ENCODE data around the gene FBRSL1.

FBRSL1 gene

DNA sequence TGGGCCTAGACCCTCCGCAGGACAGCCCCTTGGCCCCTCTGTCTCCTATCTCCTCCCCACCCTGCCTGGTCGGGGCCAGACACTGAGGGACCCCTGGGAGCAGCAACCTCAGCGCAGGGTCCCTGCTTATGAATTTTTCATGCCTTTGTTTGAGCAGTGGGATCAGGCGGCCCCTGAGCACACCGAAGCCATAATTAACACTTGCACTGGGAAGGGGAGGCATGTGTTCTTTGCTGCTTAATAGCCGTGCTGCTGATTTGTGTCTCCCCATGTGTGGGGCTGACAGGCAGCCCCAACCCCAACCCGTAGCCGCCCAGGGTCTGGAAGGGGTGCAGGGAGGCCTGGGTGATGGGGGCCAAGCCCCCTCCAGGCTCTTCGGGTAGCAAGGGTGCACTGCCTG lies 52.7 kb downstream of the FBRSL1 start:
- no peak for DNase-seq (ENCODE audit: low read depth)

DNA sequence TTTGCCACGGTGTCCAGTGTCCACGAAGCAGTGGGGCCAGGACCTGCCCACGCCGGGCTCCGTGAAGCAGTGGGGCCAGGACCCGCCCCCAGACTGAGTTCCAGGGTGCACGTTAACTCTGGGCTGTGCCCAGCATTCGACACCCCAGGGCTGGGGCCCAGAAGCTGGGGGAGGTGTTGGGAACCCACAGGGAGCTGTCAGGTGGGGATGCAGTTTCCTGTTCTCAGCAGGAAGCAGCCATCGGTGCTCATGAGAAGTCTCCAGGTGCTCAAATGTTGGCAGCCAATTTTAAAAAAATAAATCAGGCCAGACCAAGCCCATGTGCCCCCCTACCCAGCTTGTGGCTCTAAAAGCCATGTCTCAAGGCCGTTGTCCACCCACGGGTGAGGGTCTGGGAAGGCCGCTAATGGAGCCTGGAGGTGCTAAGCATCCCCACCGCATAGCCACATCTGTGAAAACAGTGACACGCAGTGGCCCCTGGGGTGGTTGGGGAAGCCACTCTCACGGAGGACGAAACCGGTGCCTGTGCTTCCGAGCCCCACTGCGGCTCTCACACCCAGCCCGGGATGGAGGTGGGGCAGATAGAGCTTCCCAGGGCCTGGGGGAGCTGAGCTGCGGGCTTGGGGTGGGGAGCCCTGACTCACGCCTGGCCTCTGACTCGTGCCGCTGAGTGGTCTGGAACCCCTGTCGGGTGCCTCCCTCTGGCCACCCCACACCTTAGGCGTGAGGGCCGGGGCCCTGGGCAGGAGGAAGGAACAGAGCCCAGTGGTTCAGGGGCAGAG lies 53.5 kb downstream of the FBRSL1 start:
- no peak for DNase-seq (ENCODE audit: low read depth)

DNA sequence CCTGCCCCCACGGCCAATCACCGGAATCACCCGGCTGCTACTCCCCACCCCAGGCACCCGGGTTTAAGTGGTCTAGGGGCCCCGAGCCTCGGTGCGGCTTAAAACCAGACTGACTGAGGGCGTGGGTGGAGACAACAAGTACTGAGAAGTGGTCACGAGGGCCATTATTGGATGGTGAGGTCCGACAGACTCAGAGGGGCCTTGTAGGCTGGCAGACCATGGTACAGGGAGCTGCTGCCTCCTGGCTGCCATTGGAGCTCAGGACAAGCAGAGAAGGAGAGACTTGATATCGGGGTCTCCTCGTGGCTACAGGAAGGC lies 54.1 kb downstream of the FBRSL1 start:
- DNase-seq (ENCODE audit: low read depth): no peak

DNA sequence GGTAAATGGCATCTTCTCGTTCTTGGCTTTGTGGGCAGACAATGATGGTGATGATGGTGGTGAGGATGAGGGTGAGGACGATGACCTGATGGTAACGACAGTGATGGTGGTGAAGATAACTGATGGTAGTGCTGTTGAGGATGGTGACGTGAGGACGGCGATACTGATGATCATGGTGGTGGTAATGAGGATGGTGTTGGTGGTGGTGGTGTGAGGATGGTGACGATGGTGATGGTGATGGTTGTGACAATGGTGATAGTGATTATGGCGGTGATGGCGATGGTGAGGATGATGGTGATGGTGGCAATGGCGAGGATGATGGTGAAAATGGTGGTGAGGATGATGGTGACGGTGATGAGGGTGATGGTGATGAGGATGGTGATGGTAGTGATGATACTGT lies 54.5 kb downstream of the FBRSL1 start:
- DNase-seq (ENCODE audit: low read depth): no peak

DNA sequence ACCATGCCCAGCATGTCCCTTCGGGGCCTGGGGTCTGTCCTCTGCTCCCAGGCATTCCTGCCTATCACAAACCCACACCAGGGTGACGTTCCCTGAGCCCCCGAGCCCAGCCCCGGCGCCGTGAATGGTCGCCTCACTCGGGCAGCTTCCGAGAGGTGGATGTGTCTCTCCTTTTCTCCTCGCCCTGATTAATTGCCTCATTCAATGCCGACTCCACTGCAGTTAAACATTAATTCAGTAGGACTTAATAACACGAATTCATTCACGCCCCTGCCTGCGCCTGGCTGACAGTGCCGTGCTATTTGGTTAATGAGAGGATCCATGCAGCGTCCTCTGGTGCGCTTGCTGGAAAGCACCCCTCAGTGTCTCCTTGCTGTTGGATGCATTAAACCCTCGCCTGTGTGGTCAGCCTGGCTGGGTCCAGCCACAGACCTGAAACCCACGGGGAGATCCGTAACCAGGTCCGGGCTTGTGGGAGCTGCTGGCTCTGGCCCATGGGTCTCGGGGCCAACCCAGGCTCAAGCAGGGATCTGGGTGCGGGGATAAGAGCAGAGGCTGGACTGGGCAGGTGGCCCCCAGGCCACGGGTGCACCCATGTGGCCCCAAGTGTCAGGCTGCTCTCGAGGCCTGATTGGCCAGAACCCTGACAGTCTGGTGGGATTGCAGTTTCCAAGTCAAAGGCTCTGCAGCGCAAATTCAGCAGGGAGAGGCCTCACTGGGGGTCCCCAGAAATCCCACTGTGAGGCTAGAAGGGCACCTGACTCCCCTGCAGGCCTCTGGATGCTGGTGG lies 55.4 kb downstream of the FBRSL1 start:
- DNase-seq (ENCODE audit: low read depth): no peak

DNA sequence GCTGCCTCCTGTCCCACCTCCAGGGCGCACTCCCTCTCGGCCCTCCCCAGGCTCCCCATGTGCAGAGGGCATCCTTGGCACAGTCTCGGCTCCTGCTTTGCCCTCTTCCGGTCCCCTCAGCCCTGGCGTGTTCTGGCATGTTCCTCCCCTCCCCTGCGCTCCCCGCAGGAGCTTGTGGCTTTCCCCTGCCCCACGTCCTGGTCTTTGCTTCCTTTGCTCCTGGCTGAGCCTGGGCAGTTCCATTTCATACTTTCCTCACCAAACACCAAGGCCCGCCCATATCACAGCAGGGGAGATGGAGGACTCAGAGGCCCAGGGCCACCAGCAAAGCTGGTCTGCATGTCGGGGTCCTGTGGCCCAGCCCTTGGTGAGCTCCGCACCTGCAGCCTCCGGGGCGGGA lies 56.0 kb downstream of the FBRSL1 start:
- no peak for DNase-seq (ENCODE audit: low read depth)

DNA sequence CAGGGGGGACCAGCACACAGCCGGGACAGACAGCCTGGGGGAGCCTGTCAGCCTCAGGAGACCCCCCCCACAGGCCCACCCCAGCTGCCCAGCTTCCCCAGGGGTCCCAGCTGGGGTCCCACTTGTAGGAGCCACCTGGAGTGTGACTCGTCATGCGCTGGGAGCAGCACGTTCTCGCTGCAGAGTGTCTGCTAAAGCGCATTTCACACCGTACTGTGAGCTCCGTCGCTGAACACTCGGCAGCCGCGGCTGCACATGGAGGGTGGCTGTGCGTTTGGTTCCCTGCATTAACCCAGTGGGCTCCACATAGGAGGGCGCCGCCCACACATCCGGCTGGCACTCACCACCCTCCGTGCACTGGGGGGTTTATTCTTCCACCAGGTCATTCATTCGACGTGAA lies 56.7 kb downstream of the FBRSL1 start:
- no peak for DNase-seq (ENCODE audit: low read depth)

DNA sequence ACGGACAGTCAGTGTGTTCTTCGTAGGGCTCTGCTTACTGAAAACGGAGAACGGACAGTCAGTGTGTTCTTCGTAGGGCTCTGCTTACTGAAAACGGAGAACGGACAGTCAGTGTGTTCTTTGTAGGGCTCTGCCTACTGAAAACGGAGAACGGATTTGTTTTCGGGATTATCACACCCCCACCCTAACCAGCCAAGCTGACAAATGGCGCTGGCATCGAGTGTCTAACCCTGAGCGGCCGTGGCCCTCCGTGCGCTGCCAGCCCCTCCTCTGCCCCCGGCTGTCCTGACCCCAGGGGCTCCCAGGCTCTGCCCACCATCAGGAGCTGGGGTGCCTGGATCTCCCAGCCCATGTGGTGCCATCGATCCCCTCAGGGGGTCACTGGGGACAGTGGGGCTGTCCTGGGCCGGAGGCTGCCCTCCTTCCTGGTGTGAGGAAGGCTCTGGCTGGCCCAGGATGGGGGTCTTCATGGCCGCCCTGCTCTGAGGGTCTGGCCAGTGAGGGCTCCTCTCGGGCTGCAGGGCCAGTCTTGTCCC lies 57.3 kb downstream of the FBRSL1 start:
- no peak for DNase-seq (ENCODE audit: low read depth)

DNA sequence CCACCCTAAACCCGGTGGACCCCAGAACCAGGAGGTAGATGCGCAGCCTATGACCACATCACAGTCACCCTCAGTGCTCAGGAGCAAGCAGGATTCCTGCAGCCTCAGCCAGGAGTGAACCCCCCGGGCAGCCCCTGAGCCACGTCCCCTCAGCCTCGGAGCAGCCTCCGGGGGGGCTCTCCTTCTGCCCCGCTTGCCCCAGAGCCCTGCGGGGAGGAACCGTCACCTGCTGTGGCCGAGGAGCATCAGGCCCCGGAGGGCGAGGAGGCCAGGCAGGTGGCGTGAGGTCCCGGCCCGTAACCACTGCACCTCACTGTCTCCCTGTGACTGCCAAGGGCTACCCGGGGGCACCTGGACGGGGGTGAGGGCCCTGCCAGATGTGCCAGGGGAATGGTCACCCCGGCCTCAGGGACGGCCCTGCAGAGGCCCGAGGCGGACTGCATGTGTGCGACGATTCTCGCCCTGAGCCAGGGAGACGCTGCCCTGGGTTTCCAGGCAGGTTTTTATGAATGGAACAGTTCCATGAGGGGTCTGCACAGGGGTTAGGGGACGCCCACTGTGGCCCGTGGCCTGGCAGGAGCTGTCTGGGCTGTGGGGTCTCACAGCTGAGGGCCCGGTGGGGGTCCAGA lies 58.6 kb downstream of the FBRSL1 start:
- no peak for DNase-seq (ENCODE audit: low read depth)

DNA sequence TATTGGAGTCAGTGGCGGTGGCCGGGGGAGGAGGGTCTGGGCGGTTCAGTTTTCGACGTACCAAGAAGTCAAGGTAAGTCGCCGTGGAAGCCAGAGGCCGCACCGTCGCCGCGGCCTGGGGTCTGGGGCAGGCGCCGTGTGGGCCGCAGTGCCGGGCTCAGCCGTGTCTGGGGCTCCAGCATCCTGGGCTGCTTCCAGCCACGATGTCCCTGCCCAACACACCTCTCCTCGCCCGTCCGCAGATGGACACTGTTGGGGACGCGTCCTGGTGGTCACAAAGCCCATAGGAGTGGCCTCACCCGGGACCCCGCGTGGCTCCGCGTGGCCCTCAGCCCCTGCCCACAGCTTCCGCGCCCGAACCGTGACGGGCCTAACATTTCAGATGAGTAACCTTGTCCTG lies 59.1 kb downstream of the FBRSL1 start:
- DNase-seq (ENCODE audit: low read depth): no peak

DNA sequence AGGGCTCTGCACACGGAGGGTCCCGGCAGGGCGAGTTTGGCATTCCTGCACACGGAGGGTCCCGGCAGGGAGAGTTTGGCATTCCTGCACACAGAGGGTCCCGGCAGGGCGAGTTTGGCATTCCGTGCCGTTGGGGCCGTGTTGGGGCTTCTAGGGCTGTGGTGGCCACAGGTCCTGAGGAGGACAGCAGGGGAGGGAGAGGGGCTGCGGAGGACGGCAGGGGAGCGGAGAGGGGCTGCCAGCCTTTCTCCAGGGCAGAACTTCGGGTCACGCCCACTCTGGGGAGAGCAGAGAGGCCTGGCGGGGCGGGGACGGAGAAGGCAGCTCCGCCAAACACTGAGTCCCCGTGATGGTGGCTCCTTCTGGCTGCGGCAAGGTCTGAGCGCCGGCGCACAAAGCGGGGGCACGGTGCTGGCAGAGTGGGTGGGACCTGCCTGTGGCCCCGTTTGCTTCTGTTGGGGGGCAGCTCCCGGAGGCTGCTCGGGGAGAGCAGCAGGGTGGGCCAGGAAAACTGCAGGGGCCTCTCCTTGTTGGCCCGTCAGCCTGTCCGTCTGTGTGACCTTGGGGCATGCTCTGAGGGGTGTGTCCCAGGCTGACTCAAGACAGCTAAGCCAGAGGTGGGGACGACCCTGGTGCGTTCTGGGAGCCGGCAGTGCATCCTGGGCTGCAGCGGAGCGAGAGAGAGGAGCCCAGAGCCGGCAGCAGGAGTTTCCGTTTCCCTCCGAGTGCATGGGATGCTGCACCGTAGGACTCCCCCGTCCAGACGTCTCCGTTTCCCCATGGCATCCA lies 60.3 kb downstream of the FBRSL1 start:
- no peak for DNase-seq (ENCODE audit: low read depth)

DNA sequence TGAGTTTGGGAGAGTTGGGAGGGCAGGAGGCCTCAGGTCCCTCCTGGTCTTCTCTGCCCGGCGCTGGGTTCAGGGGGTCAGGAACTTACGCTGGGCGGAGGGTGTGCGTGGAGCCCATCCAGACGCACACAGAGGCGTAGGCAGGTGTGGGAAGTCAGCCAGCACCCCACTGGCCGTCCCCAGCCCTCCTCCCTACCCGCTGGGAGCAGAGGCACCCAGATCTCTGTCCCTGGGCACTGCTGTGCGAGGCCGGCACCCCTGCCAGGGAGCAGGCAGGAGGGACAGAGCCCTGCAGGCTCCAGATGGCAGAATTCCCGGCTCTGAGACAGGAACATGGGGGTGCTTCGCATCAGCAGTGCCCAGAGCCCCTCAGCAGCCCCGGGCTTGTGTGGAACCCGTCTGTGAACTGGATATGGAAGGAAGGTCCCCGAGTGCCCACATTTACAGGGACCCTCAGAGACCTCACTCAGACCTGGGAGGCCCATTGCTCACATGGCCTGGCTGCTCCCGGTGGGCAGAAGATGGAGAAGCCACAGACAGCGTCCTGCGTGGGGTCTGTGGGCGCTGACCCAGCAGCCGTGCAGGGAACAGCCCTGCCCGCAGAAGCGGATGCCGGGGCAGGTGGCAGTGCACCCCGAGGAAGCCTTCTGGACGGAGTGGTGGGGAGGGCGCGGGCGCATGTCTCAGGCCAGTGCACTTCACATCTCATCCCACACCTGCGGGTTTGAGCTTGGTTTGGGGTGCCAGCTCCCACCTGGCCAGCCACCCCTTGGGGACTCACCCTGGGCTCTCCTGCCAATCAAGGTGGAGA lies 61.1 kb downstream of the FBRSL1 start:
- no peak for DNase-seq (ENCODE audit: low read depth)

DNA sequence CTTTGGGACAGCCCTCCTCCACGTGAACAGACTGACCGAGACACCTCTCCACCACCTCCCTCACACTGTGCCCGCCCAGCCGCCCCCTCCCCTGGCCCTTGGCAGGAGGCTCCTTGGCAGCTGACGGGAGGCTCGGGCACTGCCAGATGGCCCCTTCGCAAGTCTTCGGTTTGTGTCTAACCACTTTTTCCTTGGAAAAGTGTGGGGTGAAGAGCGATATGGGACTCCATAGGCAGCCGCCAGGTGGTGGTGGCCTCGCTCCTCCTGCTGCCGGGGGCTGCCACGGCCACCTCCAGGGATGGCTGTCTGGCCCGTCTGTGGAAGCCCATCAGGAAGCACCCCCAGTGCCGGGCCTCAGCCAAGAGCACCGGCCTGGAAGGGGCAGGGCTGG lies 61.7 kb downstream of the FBRSL1 start:
- DNase-seq (ENCODE audit: low read depth): no peak

DNA sequence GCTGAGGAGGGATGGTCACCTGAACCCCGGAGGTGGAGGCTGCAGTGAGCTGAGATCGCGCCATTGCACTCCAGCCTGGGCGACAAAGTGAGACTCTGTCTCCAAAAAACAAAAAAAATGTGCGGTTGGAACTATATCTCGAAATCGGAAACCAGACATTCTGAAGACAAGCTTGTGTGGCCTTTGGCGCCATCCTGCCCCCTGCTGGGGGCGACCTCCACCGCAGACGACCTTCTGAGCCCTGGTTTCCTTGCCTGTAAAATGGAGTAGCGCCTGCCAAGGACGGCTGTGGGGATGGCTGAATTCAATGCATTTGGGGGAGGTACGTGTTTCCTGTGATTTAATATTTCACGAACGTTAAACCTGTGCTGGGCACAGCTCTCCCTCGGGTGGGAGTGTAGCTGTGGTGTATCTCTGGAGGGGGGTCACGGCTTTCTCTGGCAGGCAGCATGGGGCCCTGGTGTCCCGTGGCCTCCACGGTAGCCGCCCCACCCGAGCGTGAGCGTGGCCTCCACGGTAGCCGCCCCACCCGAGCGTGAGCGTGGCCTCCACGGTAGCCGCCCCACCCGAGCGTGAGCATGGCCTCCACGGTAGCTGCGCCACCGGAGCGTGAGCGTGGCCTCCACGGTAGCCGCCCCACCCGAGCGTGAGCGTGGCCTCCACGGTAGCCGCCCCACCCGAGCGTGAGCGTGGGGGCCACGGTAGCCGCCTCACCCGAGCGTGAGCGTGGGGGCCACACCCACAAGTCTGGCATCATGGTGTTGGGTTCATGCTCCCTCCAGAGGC lies 65.1 kb downstream of the FBRSL1 start:
- DNase-seq (ENCODE audit: low read depth): no peak

DNA sequence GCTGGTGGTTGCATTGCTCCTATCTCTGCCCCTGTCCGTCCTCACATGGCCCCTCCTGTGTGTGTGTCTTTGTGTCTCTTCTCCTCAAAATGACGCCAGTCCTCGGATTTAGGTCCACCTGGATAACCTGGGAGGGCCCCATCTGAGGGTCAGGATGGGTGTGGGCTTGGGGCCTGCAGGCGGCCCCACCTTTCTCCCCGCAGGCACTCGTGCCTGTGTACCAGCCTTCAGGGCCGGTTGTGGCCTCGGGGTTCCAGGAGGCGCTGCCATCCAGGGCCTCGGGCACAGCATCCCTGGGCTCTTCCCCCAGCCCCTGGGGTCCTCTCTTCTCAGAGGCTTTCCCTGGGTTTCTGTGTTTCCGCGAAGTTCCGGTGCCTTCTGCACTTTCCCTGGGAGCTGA lies 65.7 kb downstream of the FBRSL1 start:
- no peak for DNase-seq (ENCODE audit: low read depth)

DNA sequence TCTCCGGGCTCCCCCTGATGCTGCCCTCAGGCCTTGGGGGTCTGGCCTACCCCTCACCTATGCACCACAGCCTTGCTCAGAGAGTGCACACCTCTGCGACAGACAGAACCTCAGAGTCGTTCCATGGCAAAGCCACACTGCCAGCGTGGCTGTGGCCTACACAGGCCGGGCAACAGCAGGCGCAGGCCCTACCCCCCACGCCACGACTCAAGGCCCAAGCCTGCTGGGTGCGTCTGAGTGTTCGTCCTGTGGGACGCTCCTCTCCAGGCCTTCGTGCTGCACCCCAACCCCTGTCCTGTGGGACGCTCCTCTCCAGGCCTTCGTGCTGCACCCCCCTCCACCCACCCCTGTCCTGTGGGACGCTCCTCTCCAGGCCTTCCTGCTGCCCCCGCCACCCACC lies 66.3 kb downstream of the FBRSL1 start:
- DNase-seq (ENCODE audit: low read depth): no peak

DNA sequence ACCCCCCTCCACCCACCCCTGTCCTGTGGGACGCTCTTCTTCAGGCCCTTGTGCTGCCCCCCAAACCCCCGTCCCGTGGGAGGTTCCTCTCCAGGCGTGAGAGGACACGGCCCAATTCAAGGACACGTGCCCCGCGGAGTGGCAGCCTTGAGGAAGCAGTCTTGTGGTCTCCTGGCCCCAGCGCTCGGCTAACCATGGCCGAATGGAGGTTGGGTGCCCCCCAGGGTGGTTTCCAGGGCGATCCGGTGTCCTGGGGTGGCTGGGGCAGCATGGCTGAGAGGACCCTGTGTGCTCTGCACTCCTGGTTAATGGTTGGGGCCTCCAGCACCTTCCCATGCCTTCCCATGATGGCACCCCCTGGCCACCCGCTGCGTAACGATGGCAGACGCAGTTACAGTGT lies 66.8 kb downstream of the FBRSL1 start:
- DNase-seq (ENCODE audit: low read depth): no peak

DNA sequence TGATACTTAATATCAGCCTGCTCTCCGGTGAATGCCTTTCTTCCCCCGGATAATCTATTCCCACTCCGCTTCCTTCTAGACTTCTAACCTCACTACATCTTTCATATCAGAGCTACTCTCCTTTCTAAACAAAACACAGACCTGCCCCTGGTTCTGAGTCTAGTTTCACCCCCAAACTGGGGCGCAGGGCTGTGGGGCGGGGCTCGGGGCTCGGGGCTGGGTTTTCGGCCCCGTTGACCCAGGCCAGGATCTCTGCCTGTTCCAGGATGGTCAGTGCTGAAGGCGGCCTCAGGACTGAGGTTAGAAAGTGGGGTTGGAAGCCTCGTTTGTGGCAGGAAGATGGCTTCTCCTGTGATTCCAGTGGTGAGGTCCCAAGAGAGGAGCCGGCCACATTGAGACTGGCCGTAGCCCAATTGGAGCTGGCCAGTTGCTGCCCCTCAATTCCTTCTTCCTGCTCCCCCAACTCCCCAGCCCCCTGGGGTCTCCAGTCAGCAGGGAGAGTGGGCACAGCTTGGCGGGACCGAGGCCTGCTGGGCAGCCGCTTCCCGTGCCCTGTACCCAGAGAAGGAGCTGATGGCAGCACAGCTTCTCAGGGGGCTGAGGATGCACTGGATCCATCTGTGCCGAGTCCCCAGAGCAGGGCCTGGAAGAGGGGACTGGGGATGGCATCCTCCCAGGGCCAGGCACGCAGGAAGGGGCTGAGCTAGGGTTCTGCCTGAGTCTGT lies 67.5 kb downstream of the FBRSL1 start:
- no peak for DNase-seq (ENCODE audit: low read depth)

DNA sequence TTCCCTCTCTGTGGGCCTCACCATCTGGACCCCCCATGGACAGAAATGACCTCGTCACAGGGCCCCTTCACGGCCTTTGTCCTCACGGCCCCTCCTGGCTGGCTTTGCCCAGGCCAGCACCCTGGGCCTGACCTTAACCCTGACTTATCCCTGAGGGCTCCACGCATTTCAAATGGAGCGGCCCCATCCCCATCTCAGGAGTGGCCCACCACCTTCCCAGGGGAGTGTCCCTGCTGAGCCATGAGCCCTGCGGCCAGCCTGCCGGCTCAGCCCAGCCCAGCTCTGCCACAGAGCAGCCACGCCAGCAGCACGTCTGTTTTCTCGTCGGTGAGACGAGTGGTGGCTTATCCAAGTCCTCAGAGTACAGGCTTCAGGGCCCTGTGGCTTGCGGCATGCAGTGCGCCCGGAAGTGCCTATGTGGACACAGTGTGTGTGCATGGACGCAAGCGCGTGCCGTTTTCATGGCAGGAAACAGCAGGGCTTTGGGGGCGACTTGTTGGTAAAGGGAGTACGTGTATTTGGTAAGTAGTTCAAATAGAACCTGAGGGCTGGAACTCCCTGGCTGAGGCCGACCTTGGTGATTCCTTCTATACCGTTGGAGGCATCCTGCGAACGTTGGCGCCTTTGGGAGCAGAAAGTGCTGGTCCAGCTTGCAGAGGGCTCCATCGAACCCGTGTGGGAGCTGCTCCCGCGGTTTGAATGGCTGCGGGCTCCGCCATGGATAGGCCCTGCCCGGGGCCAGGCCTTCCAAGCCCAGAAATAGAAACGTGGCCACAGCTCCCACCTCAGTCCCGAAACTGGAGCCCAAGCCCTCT lies 68.3 kb downstream of the FBRSL1 start:
- DNase-seq (ENCODE audit: low read depth): no peak
